Activated CD8-positive, alpha-beta memory T cell treated with anti-CD3 and anti-CD28 coated beads, Interleukin-2, amount 50 U/mL, for 24 hours (primary cell): ENCODE data around the gene ZBTB21.
"Not testable (repeated sequence)": the region's sequence is repeated elsewhere in the genome, so short reads cannot be mapped to it uniquely, and the experiment has no call there.

Source experiments
- DNase-seq: peaks from one replicate; pipeline ENCODE4 v3.0.0-alpha.2; 2020; ENCODE audit errors: extremely low read depth

Gene ZBTB21

DNA sequence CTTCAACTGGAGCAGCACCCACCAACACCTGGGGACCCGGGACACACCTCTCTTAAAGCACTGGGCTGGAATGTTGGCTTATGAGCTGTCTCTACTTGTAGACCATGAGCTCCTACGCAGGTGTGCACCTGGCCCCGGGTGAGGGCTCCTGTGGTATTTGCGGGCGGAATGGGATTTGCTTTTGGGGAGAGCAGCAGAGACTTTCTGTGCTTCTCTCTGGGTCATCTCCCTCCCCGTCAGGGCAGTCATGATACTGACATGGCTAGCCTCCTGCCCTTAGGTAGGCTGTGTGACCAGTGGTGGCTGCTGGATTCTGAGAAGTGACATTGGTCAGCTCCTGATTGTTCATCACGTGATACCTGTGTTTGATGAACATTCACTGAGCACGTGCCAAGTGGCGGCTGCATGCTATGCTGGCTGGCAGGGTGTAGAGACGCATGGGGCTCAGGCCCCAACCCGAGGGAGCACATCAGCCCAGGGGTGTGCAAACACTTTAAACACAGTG is 9.0 kb upstream of the ZBTB21 start:
- DNase-seq = no peak

DNA sequence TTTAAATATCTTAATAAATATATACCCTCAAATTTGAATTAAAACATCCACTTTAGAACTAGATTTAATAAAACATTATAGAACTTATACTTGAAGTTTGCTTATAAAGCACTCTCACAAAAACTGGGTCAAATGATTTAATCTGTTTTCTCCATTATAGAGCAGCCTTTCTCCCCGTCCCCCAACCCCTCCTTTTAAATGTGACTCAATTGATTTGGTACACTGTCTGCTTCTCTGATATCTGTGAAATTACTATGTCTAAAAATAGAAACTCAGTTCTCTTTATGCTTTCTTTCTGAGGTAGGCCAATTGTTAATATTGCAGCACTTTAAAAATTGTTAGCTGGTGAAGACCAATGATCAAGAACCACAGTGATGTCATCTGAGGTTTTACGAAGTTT is 6.9 kb upstream of the ZBTB21 start:
- no peak for DNase-seq

DNA sequence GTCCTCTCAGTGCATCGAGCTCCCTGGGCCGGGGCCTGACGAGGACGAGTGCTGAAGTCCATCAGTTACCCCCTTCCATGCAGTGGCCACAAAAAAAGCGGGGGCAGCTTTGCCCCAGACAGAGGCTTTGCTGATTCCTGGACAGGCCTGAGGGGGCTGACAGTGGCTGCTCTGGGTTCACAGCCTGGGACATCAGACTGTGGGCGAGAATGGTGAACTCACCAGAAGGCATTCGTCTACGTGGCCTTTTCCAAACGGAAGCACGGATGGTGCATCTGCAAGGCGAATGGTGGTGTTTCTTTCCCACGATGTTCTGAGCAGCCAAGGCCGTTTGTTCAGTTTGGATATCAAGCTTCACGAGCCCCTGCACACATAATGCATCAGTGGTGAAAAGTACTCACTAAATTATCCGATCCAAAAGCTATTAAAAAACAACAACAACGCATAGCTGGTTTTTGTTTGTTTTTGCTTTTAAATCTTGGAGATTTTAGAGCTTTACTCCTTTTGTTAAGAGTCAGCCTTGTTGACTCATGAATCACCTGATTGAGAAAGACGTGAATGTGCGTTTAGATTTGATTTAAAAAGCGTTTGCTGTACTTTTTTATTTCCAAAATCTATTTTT is 6.3 kb upstream of the ZBTB21 start:
- no peak for DNase-seq

DNA sequence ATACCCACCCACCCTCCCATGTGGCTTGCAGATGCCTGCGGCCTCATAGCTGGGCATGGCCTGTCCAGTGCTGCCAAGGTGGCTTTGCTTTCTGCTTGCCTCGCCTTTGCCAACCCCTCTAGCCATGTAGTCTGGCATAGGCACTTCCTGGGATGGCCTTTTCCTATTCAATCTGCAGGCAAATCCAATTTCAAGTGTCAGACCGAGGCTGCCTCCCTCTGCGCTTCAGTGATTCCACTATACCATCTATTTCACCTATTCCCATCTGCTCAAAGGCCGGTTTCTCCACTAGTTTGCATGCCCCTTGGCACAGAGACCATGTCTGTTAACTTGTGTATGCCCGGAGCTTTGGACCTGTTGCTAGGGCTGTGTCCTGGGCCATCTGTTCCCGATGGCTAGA is 3.8 kb upstream of the ZBTB21 start:
- no peak for DNase-seq

DNA sequence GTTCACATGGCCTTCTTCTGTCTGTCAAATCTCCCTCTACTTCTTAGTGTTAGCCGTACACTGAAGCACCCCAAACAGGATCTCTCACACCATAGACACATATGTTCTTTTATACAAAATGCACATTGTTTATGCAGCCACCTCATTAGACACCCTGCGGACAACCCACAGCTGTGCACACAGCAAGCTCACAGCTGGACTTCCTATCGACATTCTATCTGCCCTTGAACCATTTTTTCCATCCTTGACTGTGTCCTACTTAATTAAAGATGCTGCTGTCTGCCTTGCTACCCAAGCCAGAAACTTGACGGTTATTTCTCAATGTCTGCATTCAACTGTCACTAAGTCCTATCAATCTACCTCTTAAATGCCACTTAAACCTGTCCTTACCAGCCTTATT is 3.2 kb upstream of the ZBTB21 start:
- DNase-seq = no peak

DNA sequence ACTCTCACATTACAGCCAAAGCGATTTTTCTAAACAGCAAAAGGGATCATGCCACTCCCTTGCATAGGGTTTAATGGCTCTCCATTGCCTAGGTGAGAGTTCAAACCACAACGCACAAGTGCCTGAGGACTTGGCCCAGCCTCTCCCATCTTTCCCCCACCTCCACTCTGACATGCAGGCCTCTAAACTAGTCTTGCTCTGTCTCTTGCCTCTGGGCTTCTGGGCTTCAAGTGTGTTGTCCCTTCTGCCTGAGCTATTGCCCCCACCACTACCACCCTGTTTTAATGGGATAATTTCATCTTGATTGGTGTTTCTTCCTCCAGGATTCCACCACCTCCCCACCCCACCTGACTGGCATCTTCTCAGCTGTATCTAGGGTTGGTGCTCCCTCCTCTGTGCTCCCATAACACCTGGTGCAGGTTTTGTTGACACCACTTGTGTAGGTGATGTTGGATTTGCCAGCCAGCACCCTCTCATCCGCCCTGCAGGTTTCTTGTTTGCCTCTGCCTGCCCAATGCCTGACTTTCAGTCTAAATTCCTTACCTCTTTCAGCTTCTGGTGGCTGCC is 2.7 kb upstream of the ZBTB21 start:
- no peak for DNase-seq

DNA sequence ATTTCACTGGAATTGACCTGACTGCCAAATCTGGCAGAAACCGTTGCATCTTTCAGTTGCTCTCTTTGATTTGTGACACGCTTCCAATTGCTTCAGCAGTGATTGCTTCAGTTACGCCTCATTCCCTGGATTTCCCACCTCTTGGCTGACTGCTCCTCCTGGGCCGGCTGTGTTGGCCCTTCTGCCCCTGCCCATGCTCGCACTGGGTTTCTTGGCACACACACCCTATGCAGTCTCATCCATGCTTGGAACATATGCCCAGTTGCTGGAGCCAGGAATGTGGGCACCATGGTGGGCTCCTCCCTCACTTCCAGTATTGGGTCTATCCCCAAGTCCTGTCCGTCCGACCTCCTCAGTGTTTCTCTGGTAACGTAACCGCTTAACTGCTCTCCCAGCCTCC is 2.2 kb upstream of the ZBTB21 start:
- no peak for DNase-seq

DNA sequence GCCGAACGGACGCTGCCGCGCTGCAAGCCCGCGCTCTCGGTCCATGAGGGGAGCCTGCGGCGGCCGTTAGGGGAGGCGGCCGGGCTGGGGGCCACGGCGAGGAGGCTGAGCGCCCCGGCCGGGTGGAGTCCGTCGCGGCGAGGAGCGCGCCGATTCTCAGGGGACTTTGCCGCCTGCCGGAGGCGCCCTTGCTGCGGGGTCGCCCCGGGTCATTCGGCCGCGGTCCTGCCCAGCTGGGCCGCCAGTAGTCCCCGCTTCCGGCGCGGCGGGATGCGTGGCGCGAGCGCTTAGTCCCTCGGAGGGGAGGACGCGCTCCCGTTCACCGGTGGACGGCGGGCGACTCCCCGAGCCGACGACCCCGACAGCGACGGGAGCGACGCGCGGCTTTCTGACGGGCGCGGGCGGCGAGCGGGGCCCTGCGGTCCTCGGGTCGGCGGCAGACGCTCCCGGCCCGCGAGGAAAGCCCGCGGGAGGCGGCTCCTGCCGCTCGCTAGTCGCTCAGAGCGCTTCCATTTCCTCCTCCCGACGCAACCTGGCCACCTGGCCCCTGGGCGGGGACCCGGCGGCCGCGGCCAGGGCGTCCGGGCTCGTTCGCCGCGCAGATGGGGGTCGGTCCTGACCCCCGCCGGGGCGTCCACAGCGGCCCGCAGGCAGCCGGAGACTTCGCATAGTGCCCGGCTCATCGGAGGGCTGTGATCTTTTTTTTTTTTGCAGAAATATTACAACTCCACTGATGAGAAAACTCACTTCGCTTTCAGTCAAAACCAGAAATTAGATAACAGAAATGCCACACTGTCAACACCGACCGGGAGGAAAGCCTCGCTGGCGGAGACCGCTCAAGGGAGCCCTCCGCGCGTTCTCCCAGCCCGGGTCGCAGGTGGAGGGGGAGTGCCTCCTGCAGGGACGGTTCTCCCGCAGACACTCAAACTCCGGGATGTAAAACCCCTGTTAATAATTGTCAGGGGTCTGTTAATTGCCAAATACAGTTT is 641 bp upstream of the ZBTB21 start:
- DNase-seq = no peak

DNA sequence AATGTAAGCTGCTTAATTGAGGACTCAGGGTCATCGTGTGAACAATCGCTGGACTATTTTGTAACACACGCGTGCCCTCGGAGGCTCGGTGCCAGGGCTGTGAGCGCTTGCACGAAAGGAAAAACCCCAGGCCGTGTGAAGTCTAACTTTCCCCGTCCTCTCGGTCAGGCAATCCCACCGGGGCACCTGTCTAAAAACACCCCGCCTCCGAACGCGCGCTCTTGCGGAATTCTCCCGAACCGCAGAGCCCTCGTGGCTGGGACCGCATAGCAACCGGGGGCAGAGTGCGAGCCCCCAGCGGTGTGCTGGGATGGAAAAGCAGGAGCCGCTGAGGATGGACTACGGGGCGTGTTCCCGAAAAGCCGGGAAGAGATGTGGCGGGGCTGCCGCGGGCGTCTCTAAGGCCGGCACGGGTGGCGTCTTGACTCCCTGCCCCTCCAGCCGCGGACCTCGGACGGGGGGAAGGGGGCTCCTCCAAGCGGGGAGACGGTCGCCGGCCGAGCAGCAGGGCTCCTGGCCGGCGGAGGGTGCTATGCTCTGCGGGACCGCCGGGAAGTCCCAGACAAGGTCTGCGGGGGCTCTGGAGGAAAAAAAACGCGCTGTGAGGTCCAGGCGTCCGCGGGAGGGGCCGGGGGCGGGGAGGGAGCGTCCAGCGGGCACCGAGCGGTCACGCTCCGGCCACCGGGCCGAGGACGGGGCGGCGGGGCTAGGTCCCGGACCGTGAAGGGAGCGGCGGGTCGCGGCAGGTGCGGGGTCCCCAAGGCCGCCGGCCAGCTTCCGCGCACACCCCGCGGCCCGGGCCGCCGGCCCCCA is 936 bp downstream of the ZBTB21 start:
- DNase-seq = no peak

DNA sequence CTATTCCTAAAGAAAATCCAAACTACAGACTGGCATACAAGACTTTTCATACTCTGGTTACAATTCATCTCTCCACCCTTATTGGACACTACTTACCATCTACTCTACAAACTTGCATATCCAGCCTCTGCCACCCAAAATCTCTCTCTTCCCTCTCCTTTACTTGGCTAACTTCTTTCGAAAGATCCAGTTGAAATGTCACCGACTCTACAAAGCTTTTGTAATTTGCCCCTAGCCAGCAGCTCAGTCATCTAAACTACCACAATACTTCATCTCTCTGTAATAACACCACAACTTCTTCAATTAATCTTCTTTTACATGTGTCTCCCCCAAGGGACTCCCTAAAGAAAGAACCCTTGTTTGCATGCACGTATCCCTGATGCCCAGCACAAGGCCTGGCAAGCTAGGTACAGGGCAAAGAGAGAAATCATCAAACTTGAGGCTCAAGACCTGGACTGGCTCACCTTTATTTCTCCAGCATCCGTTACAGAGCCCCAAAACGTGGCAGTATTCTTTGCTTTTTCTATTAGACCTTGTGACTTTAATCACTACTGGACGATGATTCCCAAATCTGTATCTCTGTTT is 2.7 kb downstream of the ZBTB21 start:
- DNase-seq = no peak

DNA sequence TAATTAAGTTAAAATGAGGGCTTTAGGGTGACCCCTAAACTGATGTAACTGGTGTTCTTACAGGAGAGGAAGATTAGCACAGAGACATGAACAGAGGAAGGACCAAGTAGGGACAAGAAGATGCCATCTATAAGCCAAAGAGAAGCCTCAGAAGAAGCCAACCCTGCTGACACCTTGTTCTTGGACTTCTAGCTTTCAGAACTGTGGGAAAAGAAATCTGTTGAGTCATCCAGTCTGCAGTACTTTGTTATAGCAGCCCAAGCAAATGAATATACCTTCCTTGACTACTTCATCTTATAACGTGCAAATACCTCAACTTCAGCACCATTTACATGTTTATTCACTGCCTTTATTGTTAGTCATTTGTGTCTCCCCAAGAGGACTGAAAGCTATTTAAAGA is 3.4 kb downstream of the ZBTB21 start:
- DNase-seq = no peak

DNA sequence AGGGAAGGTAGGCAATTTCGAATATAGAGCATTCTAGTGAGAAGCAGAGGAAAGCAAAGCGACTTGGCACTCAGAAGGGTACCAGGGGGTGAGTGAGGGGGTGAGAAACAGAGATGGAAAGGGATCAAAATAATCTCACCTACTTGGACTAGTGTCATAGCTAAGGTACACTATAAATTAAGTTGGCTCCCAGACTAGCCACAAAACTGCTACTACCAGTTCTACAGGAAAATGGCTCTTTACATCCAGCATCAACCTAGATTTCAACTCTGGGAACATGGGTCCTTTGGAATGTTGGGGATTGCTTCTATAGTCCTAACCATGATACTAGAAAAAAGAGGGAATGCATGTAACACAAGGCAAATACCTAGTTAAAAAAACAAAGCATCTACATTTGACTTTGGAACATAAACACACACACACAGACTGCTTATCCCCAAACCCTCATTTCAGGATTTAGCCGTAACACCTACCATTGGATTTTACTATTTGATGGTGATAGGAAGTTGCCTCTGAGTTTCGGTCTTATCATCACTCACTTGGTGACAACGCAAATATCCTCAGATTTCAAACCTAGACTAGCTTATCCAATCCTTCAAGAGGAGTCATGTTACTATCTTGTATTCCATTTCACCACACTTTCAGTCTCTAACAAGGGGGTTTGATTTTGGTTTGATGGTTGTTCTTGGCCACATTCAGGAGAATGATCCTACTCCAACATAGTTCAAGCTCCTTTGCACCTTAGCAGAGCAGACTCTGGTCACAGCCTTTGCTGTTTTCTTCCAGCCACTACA is 5.6 kb downstream of the ZBTB21 start:
- DNase-seq = no peak

DNA sequence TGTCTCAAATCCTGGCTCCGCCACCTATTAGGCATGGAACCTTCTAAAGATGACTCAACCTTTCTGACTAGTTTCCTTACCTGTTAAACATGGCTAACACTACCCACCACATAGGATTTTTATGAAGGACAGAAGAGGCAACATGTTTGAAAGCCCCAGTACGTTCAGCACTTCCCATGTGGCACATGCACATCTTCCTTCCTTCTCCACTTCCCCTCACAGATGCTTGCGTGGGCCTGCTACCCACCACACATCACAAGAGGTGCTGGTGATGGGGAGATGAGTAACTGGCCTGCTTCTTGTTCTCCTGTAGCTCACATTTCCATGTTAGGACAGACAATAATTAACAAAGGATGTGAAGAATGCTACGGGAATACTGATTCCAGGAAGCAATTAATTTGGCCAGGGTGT is 7.1 kb downstream of the ZBTB21 start:
- no peak for DNase-seq

DNA sequence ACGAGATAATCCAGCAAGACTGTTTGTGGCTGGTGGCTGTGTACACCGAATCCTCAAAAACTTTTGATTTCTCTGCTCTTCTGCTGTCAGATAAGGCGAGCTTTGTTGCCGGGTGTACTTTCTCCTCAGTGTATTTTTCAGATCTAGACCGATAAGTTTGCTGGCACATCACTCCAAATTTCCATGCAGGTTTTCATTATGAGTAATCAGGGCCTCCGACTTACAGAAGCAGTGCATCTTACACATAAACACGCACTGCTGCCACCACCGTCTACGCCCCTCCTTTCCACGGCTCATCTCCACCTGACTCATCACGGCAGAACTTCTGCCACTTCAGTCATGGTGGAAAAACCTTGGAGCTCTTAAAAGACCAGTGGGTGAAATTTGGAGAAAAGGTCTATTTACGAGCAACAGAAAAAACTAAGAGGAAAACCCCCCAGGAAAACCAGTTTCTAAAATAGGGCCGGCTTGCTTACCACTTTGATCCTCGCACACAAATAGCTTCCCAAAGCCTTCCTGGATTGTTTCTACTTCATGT is 7.7 kb downstream of the ZBTB21 start:
- DNase-seq = peak; percentile 44

DNA sequence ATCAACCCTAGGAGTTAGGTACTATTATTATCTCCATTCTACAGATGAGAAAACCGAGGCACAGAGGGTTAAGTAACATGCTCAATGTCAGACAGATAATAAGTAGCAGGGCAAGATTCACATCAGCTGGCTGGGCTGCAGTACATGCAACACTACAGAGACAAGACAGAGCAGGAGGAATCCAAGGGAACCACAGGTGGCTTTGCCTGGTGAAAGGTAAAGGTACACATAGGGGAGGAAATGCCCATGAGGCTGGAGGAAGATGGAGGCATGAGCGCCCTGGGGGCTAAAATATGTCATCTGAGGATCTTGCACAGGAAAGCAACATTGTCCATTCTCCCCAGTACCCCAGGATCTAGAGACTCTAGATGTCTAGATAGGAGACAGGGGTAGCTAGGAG is 8.4 kb downstream of the ZBTB21 start:
- DNase-seq = no peak

DNA sequence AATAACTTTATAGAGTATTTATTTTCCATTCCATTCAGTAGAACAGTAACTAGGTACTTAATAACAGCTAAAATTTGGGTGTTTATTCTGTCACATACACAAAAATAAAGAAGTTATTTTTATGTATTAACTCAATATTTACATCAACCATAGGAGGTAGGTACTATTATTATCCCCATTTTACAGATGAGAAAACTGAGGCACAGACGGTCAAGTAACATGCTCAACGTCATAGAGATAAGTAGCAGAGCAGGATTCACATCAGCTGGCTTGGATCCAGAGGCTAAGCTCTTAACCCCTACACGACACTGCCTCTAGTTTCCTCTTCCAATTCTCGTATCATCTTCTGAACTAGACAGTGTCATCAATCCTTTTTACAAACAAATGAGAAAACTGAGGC is 9.3 kb downstream of the ZBTB21 start:
- no peak for DNase-seq

DNA sequence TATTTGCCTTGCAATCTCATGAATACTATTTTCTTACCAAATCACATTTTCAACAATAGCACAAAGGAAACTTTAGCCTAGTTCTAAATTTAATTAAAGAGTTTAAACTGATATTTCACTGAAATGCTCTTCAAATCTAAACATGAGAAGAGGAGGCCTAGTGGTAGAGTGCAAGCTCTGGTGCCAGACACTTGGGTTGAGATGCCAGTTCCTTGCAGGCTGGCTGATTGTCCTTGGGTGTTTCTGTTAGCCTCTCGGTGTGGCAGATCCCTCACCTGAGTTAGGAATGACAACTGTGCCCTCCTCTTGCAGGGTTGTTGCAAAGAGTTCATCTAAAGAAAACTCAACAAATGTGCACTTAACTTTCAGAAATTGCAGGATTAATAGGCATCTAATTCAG is 12.5 kb downstream of the ZBTB21 start:
- no peak for DNase-seq

DNA sequence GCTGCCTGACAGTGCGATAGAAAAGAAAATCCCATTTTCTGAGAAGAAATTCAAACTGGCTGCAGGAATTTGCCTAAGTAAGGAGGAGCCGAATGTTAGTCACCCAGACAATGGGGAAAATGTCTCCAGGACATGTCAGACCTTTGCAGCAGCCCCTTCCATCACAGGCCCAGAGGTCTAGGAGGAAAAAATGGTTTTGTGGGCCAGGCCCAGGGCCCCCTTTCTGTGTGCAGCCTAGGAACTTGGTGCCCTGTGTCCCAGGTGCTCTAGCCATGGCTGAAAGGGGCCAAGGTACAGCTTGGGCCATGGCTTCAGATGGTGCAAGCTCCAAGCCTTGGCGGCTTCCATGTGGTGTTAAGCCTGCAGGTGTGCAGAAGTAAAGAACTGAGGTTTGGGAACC is 14.6 kb downstream of the ZBTB21 start:
- DNase-seq = no peak

DNA sequence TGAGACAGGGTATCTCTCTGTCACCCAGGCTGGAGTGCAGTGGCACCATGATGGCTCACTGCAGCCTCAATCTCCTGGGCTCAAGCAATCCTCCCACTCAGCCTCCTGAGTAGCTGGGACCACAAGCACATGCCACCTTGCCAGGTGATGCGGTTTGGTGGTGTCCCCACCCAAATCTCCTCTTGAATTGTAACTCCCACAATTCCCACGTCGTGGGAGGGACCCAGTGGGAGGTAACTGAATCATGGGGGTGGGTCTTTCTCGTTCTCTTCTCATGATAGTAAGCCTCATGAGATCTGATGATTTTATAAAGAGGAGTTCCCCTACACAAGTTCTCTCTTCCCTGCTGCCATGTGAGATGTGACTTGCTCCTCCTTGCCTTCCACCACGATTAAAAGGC is 15.5 kb downstream of the ZBTB21 start:
- DNase-seq = not testable (repeated sequence)

DNA sequence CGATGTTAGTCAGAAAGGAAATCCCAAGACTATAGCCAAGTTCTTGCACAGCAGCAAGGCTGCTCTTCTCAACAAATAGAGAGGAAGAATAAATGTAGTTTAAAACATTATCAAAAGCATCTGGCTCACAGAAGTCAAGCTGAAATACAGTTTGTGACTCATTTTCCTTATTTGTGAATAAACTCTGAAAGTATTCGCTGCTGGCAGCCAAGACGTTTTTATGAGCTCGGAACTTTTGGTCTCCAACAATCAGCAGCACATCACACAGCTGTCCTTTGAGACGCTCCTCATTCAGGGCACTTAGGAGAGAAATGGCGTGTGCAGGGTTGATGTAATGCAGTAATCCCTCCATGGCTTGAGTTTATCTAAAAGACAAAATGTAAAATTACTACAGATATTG is 16.4 kb downstream of the ZBTB21 start:
- no peak for DNase-seq
